Measurements from ENCODE around the gene SCAMP4. TPM values are rescaled to one million over a fixed set of nuclear protein-coding genes. Genes with fewer than 3 reads are reported as not detected.

SCAMP4 gene
- total and polyA plus RNA-seq, 2 experiments from 2014 or later, result 39.4 to 106 TPM

DNA sequence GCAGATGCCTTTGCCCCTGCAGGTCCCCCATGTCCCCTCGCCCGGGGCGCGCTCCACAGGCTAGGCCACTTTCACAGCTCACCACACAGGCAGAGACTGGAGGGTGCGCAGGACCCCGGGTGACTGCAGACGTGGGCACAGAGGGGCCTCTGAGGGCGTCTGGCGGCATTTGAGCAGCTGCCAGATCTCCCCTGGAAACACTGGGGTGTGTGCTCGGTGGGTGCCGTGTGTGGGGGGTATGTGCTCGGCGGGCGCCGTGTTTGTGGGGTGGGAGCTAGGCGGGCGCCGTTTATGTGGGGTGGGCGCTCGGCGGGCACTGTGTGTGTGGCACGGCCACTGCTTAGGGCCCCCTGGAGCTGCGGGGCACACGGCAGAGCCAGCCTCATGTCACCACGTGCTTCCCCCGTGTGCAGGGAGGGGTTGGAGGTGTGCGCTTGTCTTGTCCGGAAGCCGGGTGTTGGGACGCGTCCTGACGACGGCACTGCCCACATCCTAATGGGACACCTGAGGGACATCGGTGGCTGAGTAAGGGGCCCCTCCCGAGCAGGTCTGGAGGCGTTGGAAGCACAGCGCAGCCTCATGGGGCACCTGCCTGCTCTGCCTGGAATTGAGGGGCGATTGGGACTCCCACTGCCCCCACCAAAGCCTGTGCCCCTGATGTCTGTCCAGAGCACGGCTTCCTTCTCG, 52.5 kb downstream of the SCAMP4 start (continued):
- TF ChIP-seq, protein P1, sequence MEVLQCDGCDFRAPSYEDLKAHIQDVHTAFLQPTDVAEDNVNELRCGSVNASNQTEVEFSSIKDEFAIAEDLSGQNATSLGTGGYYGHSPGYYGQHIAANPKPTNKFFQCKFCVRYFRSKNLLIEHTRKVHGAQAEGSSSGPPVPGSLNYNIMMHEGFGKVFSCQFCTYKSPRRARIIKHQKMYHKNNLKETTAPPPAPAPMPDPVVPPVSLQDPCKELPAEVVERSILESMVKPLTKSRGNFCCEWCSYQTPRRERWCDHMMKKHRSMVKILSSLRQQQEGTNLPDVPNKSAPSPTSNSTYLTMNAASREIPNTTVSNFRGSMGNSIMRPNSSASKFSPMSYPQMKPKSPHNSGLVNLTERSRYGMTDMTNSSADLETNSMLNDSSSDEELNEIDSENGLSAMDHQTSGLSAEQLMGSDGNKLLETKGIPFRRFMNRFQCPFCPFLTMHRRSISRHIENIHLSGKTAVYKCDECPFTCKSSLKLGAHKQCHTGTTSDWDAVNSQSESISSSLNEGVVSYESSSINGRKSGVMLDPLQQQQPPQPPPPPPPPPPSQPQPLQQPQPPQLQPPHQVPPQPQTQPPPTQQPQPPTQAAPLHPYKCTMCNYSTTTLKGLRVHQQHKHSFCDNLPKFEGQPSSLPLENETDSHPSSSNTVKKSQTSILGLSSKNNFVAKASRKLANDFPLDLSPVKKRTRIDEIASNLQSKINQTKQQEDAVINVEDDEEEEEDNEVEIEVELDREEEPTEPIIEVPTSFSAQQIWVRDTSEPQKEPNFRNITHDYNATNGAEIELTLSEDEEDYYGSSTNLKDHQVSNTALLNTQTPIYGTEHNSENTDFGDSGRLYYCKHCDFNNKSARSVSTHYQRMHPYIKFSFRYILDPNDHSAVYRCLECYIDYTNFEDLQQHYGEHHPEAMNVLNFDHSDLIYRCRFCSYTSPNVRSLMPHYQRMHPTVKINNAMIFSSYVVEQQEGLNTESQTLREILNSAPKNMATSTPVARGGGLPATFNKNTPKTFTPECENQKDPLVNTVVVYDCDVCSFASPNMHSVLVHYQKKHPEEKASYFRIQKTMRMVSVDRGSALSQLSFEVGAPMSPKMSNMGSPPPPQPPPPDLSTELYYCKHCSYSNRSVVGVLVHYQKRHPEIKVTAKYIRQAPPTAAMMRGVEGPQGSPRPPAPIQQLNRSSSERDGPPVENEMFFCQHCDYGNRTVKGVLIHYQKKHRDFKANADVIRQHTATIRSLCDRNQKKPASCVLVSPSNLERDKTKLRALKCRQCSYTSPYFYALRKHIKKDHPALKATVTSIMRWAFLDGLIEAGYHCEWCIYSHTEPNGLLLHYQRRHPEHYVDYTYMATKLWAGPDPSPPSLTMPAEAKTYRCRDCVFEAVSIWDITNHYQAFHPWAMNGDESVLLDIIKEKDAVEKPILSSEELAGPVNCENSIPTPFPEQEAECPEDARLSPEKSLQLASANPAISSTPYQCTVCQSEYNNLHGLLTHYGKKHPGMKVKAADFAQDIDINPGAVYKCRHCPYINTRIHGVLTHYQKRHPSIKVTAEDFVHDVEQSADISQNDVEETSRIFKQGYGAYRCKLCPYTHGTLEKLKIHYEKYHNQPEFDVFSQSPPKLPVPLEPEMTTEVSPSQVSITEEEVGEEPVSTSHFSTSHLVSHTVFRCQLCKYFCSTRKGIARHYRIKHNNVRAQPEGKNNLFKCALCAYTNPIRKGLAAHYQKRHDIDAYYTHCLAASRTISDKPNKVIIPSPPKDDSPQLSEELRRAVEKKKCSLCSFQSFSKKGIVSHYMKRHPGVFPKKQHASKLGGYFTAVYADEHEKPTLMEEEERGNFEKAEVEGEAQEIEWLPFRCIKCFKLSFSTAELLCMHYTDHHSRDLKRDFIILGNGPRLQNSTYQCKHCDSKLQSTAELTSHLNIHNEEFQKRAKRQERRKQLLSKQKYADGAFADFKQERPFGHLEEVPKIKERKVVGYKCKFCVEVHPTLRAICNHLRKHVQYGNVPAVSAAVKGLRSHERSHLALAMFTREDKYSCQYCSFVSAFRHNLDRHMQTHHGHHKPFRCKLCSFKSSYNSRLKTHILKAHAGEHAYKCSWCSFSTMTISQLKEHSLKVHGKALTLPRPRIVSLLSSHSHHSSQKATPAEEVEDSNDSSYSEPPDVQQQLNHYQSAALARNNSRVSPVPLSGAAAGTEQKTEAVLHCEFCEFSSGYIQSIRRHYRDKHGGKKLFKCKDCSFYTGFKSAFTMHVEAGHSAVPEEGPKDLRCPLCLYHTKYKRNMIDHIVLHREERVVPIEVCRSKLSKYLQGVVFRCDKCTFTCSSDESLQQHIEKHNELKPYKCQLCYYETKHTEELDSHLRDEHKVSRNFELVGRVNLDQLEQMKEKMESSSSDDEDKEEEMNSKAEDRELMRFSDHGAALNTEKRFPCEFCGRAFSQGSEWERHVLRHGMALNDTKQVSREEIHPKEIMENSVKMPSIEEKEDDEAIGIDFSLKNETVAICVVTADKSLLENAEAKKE (CRISPR knock-in tag; IDR thresholded peaks at IDR 0.05), result no peak

DNA sequence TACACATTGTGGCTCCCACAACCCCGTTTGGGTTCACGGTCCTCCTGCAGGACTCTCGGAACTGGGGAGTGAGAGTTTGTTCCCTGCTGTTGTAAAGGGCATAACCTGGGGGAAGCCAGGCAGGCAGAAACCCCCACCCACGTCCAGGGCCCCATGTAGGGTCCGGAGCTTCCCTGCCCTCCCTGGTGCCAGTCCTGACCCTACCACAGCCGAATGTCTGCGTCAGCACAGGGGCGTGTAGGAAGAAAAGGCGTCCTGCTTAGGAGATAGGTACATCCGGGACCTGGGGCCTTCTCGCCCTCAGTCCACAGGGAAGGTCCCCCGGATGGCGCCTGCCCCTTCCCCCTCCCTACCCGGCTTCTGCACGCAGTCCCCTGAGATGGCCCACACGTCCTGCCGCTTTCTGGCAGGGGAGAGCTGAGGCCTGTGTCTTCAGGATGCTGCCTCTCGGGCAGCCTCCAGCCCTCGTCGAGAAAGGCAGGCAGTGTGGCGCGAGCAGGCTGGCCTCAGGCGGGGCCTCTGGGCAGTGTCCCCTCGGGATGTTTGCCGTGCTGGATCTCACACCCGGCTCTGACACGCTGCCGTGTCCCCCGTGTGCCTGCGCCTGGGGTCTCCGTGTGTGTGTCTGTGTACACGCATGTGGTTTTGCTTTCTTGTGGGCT, 54.9 kb downstream of the SCAMP4 start:
- Histone ChIP-seq H3K79me2 (replicated peaks; ENCODE audit: insufficient read depth) (peaks cover 85% of the 10 kb centered on the region), H3K9me2 (ENCODE audit: insufficient read depth) (no peaks in the 10 kb centered on the region), H3K4me2 (no peak overlapping the region), H3K4me1 (ENCODE audit: insufficient read depth) (no peaks in the 10 kb centered on the region; the same call in 1 of the 2 replicates), H3K36me3 (ENCODE audit: insufficient read depth) (no peaks in the 10 kb centered on the region), H3K4me3 (no peak overlapping the region), H4K20me1 (replicated peaks; ENCODE audit: insufficient read depth) (peaks cover 37% of the 10 kb centered on the region), H3F3A (replicated peaks; ENCODE audit: low read depth) (no peaks in the 10 kb centered on the region), H3K27me3 (ENCODE audit: insufficient read depth) (no peaks in the 10 kb centered on the region), H2AFZ (no peak overlapping the region), H3K27ac (ENCODE audit: low read depth) (no peak overlapping the region)
- no peak overlapping the region for H3K4me3 Mint-ChIP-seq
- H3K4me1 Mint-ChIP-seq, result peaks cover 10% of the 10 kb centered on the region; the same call in 2 of the 3 replicates
- peaks cover 6% of the 10 kb centered on the region for H3K27me3 Mint-ChIP-seq (ENCODE audit: insufficient read depth, low read depth, poor library complexity)
- H3K36me3 Mint-ChIP-seq (ENCODE audit: low read depth), result peaks cover 8% of the 10 kb centered on the region; the same call in 2 of the 3 replicates
- DNase-seq (ENCODE audit: low spot score) (no peak), ATAC-seq (no peak)
- no peaks in the 10 kb centered on the region for H3K9me3 Mint-ChIP-seq
- H3K27ac Mint-ChIP-seq, result no peak overlapping the region
- TF ChIP-seq, protein P1 (CRISPR knock-in tag; IDR thresholded peaks at IDR 0.05), result no peak
- TF ChIP-seq, protein P2, sequence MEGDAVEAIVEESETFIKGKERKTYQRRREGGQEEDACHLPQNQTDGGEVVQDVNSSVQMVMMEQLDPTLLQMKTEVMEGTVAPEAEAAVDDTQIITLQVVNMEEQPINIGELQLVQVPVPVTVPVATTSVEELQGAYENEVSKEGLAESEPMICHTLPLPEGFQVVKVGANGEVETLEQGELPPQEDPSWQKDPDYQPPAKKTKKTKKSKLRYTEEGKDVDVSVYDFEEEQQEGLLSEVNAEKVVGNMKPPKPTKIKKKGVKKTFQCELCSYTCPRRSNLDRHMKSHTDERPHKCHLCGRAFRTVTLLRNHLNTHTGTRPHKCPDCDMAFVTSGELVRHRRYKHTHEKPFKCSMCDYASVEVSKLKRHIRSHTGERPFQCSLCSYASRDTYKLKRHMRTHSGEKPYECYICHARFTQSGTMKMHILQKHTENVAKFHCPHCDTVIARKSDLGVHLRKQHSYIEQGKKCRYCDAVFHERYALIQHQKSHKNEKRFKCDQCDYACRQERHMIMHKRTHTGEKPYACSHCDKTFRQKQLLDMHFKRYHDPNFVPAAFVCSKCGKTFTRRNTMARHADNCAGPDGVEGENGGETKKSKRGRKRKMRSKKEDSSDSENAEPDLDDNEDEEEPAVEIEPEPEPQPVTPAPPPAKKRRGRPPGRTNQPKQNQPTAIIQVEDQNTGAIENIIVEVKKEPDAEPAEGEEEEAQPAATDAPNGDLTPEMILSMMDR (conservative IDR thresholded peaks at IDR 0.05; ENCODE audit: low read depth in 2 of 2), result no peak
- TF ChIP-seq NANOG (IDR thresholded peaks at IDR 0.05; ENCODE audit: borderline replicate concordance) (no peak), JUNB (IDR thresholded peaks at IDR 0.05; ENCODE audit: unreplicated experiment) (no peak), ZNF331 (CRISPR knock-in tag; IDR thresholded peaks at IDR 0.05; ENCODE audit: low read depth) (no peak)

All from GM23338 (cell line).